HEK293T (cell line): ENCODE measurements around the gene BIN1.

Experiments
- ARNT ChIP-seq: fragments of 450-650 bp; IDR thresholded peaks from 2 replicates; pipeline ENCODE4 v1.6.1; 2017; ENCODE audit warnings: mild to moderate bottlenecking
- BHLHE40 ChIP-seq: fragments of 450-650 bp; IDR thresholded peaks from 2 replicates; pipeline ENCODE4 v1.6.1; 2016; ENCODE audit warnings: mild to moderate bottlenecking, moderate library complexity, borderline replicate concordance
- CTBP1 ChIP-seq: fragments of 450-650 bp; IDR thresholded peaks from 2 replicates; pipeline ENCODE4 v1.6.1; 2016; ENCODE audit warnings: borderline replicate concordance
- FOXA1 ChIP-seq: fragments of 450-650 bp; IDR thresholded peaks from 2 replicates; pipeline ENCODE4 v1.6.1; 2016; ENCODE audit warnings: mild to moderate bottlenecking
- FOXK2 ChIP-seq: fragments of 450-650 bp; IDR thresholded peaks from 2 replicates; pipeline ENCODE4 v1.6.1; 2016; ENCODE audit warnings: mild to moderate bottlenecking
- FOXM1 ChIP-seq: fragments of 450-650 bp; IDR thresholded peaks from 2 replicates; pipeline ENCODE4 v1.6.1; 2017; ENCODE audit warnings: mild to moderate bottlenecking, borderline replicate concordance
- LEF1 ChIP-seq: fragments of 450-650 bp; IDR thresholded peaks from 2 replicates; pipeline ENCODE4 v1.6.1; 2017; ENCODE audit warnings: mild to moderate bottlenecking, borderline replicate concordance
- NFRKB ChIP-seq: fragments of 450-650 bp; IDR thresholded peaks from 2 replicates; pipeline ENCODE4 v1.6.1; 2016; ENCODE audit warnings: mild to moderate bottlenecking, moderate library complexity
- SP1 ChIP-seq: fragments of 450-650 bp; IDR thresholded peaks from 2 replicates; pipeline ENCODE4 v1.6.1; 2017
- SUZ12 ChIP-seq: fragments of 450-650 bp; IDR thresholded peaks from 2 replicates; pipeline ENCODE4 v1.6.1; 2016; ENCODE audit warnings: mild to moderate bottlenecking
- TARDBP ChIP-seq: fragments of 450-650 bp; IDR thresholded peaks from 2 replicates; pipeline ENCODE4 v1.6.1; 2016
- ZNF384 ChIP-seq: fragments of 450-650 bp; IDR thresholded peaks from 2 replicates; pipeline ENCODE4 v1.6.1; 2016
- TF ChIP-seq, protein P1 (sequence below): fragments of 450-650 bp; IDR thresholded peaks from 2 replicates; pipeline ENCODE4 v1.6.1; 2016

DNA sequence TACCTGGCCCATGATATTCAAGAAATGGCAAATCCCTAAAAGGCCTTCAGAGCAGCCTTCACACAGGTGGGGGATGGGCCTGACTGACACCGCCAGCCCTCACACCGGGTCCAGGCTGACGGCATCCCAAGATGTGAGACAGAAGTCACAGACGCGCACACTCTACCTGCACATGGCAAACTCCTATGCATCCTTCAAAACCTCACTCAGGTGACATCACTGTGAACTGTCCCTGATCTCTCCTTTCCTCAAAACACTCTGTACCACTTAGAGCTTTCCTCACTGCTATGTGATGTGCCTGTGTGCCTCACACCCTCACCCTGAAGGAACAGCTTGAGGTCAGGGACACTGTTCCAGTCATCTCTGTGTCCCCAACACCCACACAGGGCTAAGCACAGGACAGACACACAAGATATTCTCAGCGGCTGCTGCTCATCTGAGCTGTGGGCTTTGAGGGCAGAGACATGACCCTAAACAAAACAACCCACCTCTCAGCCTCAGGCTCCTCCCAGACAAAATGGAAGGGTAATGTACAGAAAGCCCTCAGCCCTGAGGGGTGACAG lies 27.5 kb downstream of the BIN1 start:
- TF ChIP-seq SP1, result no peak
- TF ChIP-seq ARNT, result no peak
- TF ChIP-seq NFRKB, result no peak
- TF ChIP-seq TARDBP, result no peak
- TF ChIP-seq, protein P1, sequence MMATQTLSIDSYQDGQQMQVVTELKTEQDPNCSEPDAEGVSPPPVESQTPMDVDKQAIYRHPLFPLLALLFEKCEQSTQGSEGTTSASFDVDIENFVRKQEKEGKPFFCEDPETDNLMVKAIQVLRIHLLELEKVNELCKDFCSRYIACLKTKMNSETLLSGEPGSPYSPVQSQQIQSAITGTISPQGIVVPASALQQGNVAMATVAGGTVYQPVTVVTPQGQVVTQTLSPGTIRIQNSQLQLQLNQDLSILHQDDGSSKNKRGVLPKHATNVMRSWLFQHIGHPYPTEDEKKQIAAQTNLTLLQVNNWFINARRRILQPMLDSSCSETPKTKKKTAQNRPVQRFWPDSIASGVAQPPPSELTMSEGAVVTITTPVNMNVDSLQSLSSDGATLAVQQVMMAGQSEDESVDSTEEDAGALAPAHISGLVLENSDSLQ, result no peak
- TF ChIP-seq CTBP1, result no peak
- TF ChIP-seq SUZ12, result no peak
- no peak for TF ChIP-seq FOXK2
- no peak for TF ChIP-seq BHLHE40
- no peak for TF ChIP-seq FOXA1
- no peak for TF ChIP-seq FOXM1
- no peak for TF ChIP-seq ZNF384
- TF ChIP-seq LEF1, result no peak
